ENCODE data around the gene MDC1.
"Not testable (repeated sequence)": the region's sequence is repeated elsewhere in the genome, so short reads cannot be mapped to it uniquely, and the experiment has no call there.

GRCh38 chr6:30722025-30722279, 4.9 kb upstream of the MDC1 start:
- TF ChIP-seq CTCF (IDR thresholded peaks at IDR 0.05; ENCODE audit: insufficient read depth, low read depth, low read length); EZH2 (IDR thresholded peaks at IDR 0.05; ENCODE audit: insufficient read depth, low read length): not testable (repeated sequence)

All from astrocyte (in vitro differentiated cells and primary cell).